ENCODE results near the gene LYRM2. TPM values are rescaled to one million over a fixed set of nuclear protein-coding genes. Genes with fewer than 3 reads are reported as not detected.

Gene LYRM2
- total RNA-seq, 4 donors from 2014 or later, result 10.3 to 24.8 (median 11.5) TPM

GRCh38 chr6:89525786-89526562 is 112.6 kb downstream of the LYRM2 start:
- no peaks in the 10 kb centered on the region for H3K27me3 ChIP-seq
- DNase-seq, result no peak
- no peak overlapping the region for H3K27ac ChIP-seq
- H3K4me1 ChIP-seq, result no peaks in the 10 kb centered on the region
- no peaks in the 10 kb centered on the region for H3K9me3 ChIP-seq
- no peak overlapping the region for H3K4me3 ChIP-seq
- TF ChIP-seq CTCF (IDR thresholded peaks at IDR 0.05) (no peak), POLR2A (IDR thresholded peaks at IDR 0.05) (no peak)
- no peaks in the 10 kb centered on the region for H3K36me3 ChIP-seq

DNA sequence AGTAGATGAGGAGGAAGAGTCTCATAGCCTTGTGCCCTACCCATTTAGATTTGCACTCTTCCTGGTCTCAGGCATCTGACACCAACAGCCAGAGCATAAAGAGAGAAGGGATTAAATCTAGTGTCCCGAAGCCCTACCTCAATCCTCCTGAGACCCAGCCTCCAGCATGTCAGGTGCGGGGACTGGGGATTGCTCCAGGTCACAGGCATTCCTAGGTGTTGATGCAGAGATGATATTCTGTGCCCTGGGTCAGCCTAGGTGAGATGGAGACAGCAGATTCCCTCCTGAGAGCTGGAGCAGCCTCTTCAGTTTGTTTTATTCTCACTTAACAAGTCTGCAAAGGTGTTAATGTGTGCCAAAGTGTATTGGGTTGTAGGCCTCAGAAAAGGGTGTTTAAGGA is 115.8 kb downstream of the LYRM2 start:
- Histone ChIP-seq H3K4me3 (no peak overlapping the region), H3K4me1 (no peaks in the 10 kb centered on the region), H3K9me3 (no peaks in the 10 kb centered on the region), H3K27me3 (no peaks in the 10 kb centered on the region), H3K36me3 (no peaks in the 10 kb centered on the region), H3K27ac (no peak overlapping the region)
- TF ChIP-seq POLR2A (IDR thresholded peaks at IDR 0.05) (no peak), CTCF (IDR thresholded peaks at IDR 0.05) (no peak)
- no peak for DNase-seq

GRCh38 chr6:89520736-89521135 is 117.8 kb downstream of the LYRM2 start:
- Histone ChIP-seq H3K27ac (no peak overlapping the region), H3K36me3 (no peaks in the 10 kb centered on the region), H3K27me3 (no peaks in the 10 kb centered on the region), H3K9me3 (no peaks in the 10 kb centered on the region), H3K4me3 (no peak overlapping the region), H3K4me1 (no peaks in the 10 kb centered on the region)
- no peak for DNase-seq
- TF ChIP-seq CTCF (IDR thresholded peaks at IDR 0.05) (no peak), POLR2A (IDR thresholded peaks at IDR 0.05) (no peak)

GRCh38 chr6:89518352-89519055 is 120.0 kb downstream of the LYRM2 start:
- H3K4me3 ChIP-seq, result no peak overlapping the region

More at GRCh38 chr6:89518352-89519055, 120.0 kb downstream of the LYRM2 start:
- Histone ChIP-seq H3K36me3 (no peaks in the 10 kb centered on the region), H3K4me1 (no peaks in the 10 kb centered on the region), H3K27ac (no peak overlapping the region), H3K27me3 (no peaks in the 10 kb centered on the region), H3K9me3 (no peaks in the 10 kb centered on the region)
- no peak for DNase-seq
- no peak for TF ChIP-seq CTCF (IDR thresholded peaks at IDR 0.05)
- TF ChIP-seq POLR2A (IDR thresholded peaks at IDR 0.05), result no peak

Other genes with a start within 250 kb of the LYRM2 start
- 1 to 10 TPM in 2 of 4 donors, under 1 TPM in 2; 0.53 to 5.0 (median 2.9) TPM for gene RRAGD, start 226.5 kb downstream of the LYRM2 start, total RNA-seq
- 10 to 100 TPM in 1 of 4 donors, 1 to 10 TPM in 2, under 1 TPM in 1; 0.57 to 11.6 (median 3.0) TPM for gene ANKRD6, start 205.6 kb downstream of the LYRM2 start, total RNA-seq
- 10 to 100 TPM; 19.6 to 62.7 (median 35.5) TPM for gene MDN1, start 181.0 kb upstream of the LYRM2 start, total RNA-seq
- gene CASP8AP2, start 191.1 kb upstream of the LYRM2 start, total RNA-seq, result 10 to 100 TPM; 15.9 to 33.0 (median 19.2) TPM